GM12873 (cell line): ENCODE results near the gene CACNA1I.

ENCODE experiments used
- TF ChIP-seq, protein P1 (sequence below): IDR thresholded peaks from 2 replicates; pipeline ENCODE4 v1.5.1; 2012; ENCODE audit warnings: low read depth, mild to moderate bottlenecking, moderate library complexity, low read length, control low read depth; ENCODE audit not compliant: insufficient read depth; ENCODE audit errors: missing control alignments

Gene CACNA1I

GRCh38 chr22:39658806-39659463, 88.4 kb downstream of the CACNA1I start:
- TF ChIP-seq, protein P1, sequence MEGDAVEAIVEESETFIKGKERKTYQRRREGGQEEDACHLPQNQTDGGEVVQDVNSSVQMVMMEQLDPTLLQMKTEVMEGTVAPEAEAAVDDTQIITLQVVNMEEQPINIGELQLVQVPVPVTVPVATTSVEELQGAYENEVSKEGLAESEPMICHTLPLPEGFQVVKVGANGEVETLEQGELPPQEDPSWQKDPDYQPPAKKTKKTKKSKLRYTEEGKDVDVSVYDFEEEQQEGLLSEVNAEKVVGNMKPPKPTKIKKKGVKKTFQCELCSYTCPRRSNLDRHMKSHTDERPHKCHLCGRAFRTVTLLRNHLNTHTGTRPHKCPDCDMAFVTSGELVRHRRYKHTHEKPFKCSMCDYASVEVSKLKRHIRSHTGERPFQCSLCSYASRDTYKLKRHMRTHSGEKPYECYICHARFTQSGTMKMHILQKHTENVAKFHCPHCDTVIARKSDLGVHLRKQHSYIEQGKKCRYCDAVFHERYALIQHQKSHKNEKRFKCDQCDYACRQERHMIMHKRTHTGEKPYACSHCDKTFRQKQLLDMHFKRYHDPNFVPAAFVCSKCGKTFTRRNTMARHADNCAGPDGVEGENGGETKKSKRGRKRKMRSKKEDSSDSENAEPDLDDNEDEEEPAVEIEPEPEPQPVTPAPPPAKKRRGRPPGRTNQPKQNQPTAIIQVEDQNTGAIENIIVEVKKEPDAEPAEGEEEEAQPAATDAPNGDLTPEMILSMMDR = no peak

DNA sequence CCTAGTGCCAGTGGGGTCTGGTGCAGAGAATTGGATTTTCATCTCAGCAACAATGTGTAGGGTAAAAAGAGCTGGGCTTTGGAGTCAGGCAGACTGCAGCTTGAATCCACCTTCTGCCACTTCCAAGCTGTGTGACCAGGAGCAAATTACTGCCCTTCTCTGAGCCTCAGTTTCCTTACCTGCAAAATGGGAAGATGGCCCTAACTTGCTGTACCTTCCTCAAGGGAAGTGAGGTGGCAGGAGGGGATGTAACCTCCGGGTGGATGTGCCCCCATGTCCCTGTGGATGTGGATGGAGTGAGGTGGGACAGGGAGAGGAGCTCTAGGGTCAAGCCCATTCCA, 90.9 kb downstream of the CACNA1I start:
- TF ChIP-seq, protein P1 = no peak

- TF ChIP-seq, protein P1 = no peak
These were observed 91.5 kb downstream of the CACNA1I start for GRCh38 chr22:39661842-39662685.

- TF ChIP-seq, protein P1 = no peak
These were observed 92.1 kb downstream of the CACNA1I start for GRCh38 chr22:39662686-39663052.

GRCh38 chr22:39663751-39664150, 93.2 kb downstream of the CACNA1I start:
- TF ChIP-seq, protein P1 = no peak

DNA sequence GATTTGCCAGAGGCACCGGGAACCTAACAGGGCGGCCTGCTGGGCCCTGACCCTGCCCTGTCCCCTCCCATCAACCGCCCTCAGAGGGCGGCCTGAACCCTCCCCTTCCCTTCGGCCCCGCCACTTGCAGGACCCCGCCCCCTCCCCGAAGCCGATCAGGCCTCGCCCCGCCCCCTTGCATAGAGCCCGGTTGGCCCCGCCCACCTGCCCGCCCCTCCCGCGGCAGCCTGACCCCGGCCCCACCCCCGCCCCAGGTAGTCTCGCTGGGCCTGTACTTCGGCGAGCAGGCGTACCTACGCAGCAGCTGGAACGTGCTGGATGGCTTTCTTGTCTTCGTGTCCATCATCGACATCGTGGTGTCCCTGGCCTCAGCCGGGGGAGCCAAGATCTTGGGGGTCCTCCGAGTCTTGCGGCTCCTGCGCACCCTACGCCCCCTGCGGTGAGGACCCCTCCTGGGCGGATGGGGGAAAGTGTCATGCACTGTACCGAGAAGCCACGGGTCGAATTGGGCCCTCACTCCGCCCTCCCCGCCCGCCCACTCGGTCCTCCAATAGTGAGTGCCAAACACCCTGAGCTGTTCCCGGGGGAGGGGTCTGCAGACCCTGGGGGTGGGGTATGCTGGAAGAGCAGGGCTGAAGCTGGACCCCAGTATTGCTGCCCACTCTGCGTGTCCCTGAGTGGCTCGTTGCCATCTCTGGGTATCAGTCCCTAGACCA, 94.1 kb downstream of the CACNA1I start:
- TF ChIP-seq, protein P1 = no peak

DNA sequence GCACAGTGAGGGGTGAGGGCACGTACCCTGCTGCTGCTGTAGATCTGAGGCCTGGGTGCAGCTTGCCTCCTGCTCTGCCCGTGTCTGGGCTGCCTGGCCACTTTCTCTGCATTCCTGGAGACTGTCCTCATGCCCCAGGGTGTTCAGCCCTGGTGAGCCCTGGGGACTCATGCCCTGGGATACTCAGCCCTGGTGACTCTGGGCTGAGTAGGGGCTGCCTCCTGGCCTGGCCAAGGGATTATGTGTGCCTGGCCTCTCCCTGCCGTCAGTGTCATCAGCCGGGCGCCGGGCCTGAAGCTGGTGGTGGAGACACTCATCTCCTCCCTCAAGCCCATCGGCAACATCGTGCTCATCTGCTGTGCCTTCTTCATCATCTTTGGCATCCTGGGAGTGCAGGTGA, 94.7 kb downstream of the CACNA1I start:
- TF ChIP-seq, protein P1 = no peak
